ENCODE data around the gene SLC6A3.

- TF ChIP-seq CTCF (IDR thresholded peaks at IDR 0.05) = no peak
- no peak for TF ChIP-seq POLR2A (IDR thresholded peaks at IDR 0.05)
Observed at GRCh38 chr5:1488882-1489680, 43.8 kb upstream of the SLC6A3 start.

Measured in testis (tissue), 2 donors.